CD4-positive, CD25-positive, alpha-beta regulatory T cell (primary cell): Measurements from ENCODE around the gene ZNF165. TPM values are rescaled to one million over a fixed set of nuclear protein-coding genes. Genes with fewer than 3 reads are reported as not detected.

Experiments used
- ATAC-seq, 2 donors: fragments of 150-1000 bp; cut with Tn5 transposase; one replicate each; pipeline ENCODE4 v1.10.0; 2021; ENCODE audit warnings: low read depth in 2 of 2, moderate number of reproducible peaks in 2 of 2, moderate library complexity in 1 of 2
- DNase-seq, 3 donors: peaks; one replicate each; pipeline versions ENCODE4 v3.0.0 to v3.0.0-alpha.2; 2012 to 2022; ENCODE audit warnings: mixed read lengths in 1 of 3
- H3K27ac ChIP-seq: one replicate; pipeline ENCODE4 v1.7.0; 2013; ENCODE audit warnings: mild to moderate bottlenecking, low read length; ENCODE audit not compliant: insufficient read depth, poor library complexity, severe bottlenecking
- H3K27me3 ChIP-seq: one replicate; pipeline ENCODE4 v1.7.0; 2013; ENCODE audit warnings: low read length; ENCODE audit not compliant: control insufficient read depth, insufficient read depth
- H3K36me3 ChIP-seq: one replicate; pipeline ENCODE4 v1.7.0; 2013; ENCODE audit warnings: mild to moderate bottlenecking, low read length, moderate library complexity; ENCODE audit not compliant: control insufficient read depth, insufficient read depth
- H3K4me1 ChIP-seq: 2 replicates; pipeline ENCODE4 v1.7.0; 2013; ENCODE audit warnings: mild to moderate bottlenecking, low read length; ENCODE audit not compliant: insufficient read depth, control insufficient read depth, poor library complexity, severe bottlenecking
- H3K4me3 ChIP-seq: one replicate; pipeline ENCODE4 v1.7.0; 2013; ENCODE audit warnings: low read depth, mild to moderate bottlenecking, low read length, moderate library complexity
- H3K9me3 ChIP-seq, 2 experiments: 1 replicate in 1 of 2; 2 replicates in 1 of 2; pipeline ENCODE4 v1.7.0; 2013; ENCODE audit warnings: low read length in 2 of 2, mild to moderate bottlenecking in 1 of 2, moderate library complexity in 1 of 2; ENCODE audit not compliant: control insufficient read depth in 2 of 2
- H3K27ac Mint-ChIP-seq, 3 donors: one replicate each; pipeline ENCODE4 v1.8.0; 2020 to 2022; ENCODE audit warnings: mild to moderate bottlenecking in 3 of 3, mixed read lengths in 3 of 3, moderate library complexity in 2 of 3
- H3K27me3 Mint-ChIP-seq: one replicate; pipeline ENCODE4 v1.8.0; 2022; ENCODE audit warnings: mild to moderate bottlenecking, mixed read lengths
- H3K36me3 Mint-ChIP-seq: one replicate; pipeline ENCODE4 v1.8.0; 2020; ENCODE audit warnings: mixed read lengths
- H3K4me1 Mint-ChIP-seq, 4 donors: one replicate each; pipeline ENCODE4 v1.8.0; 2020 to 2022; ENCODE audit warnings: mixed read lengths in 4 of 4, mild to moderate bottlenecking in 1 of 4
- H3K4me3 Mint-ChIP-seq, 4 donors: one replicate each; pipeline ENCODE4 v1.8.0; 2020 to 2022; ENCODE audit warnings: mild to moderate bottlenecking in 4 of 4, mixed read lengths in 4 of 4, moderate library complexity in 3 of 4
- H3K9me3 Mint-ChIP-seq, 7 donors: one replicate each; pipeline ENCODE4 v1.8.0; 2020 to 2022; ENCODE audit warnings: mixed read lengths in 7 of 7, mild to moderate bottlenecking in 3 of 7, moderate library complexity in 2 of 7
- polyA plus RNA-seq, 4 donors: library from polyadenylated mRNA; unstranded; fragments of 300-500 nt; fragmentation: Illumina TruSeq; gene quantifications; one replicate each; pipeline ENCODE4 v1.2.3, GENCODE V29; 2021
- total RNA-seq: library from RNA; stranded (reverse); gene quantifications from one replicate; pipeline ENCODE4 v1.2.3, GENCODE V29; 2022

The ZNF165 gene
- total and polyA plus RNA-seq, 5 donors from 2014 or later: 0.24 to 4.3 (median 0.49) TPM; not detected in 1

GRCh38 chr6:28104392-28105244 is 24.2 kb downstream of the ZNF165 start:
- Mint-ChIP-seq H3K27me3 (peaks cover 36% of the 10 kb centered on the region), H3K27ac (peak overlapping the region; percentile 90 to 96 (median 95)), H3K36me3 (no peaks in the 10 kb centered on the region), H3K4me3 (peak overlapping the region; percentile 90 to 98 (median 91)), H3K4me1 (peaks cover 0 to 14% (median 11%) of the 10 kb centered on the region in 4 donors), H3K9me3 (peaks cover 0 to 7% (median 0%) of the 10 kb centered on the region in 7 donors)
- Histone ChIP-seq H3K4me1 (peaks cover 12% of the 10 kb centered on the region), H3K27me3 (peaks cover 3% of the 10 kb centered on the region), H3K4me3 (peak overlapping the region; percentile 81), H3K9me3 (no peaks in the 10 kb centered on the region), H3K36me3 (no peaks in the 10 kb centered on the region), H3K27ac (peak overlapping the region; percentile 62)
- ATAC-seq (peak; percentile 100), DNase-seq (peak; percentile 67 to 95 (median 82))

GRCh38 chr6:28105245-28105639 is 24.9 kb downstream of the ZNF165 start:
- peak overlapping the region; percentile 62 for H3K27ac ChIP-seq
- Mint-ChIP-seq H3K36me3 (no peaks in the 10 kb centered on the region), H3K4me1 (peaks cover 0 to 14% (median 11%) of the 10 kb centered on the region in 4 donors), H3K27me3 (peaks cover 32% of the 10 kb centered on the region), H3K4me3 (peak overlapping the region; percentile 90 to 98 (median 91)), H3K27ac (peak overlapping the region; percentile 21 to 95 (median 90)), H3K9me3 (peaks cover 0 to 7% (median 0%) of the 10 kb centered on the region in 7 donors)
- H3K36me3 ChIP-seq: no peaks in the 10 kb centered on the region
- ATAC-seq: no peak
- H3K4me1 ChIP-seq: peaks cover 12% of the 10 kb centered on the region
- DNase-seq: no peak
- H3K27me3 ChIP-seq: peaks cover 3% of the 10 kb centered on the region
- H3K4me3 ChIP-seq: peak overlapping the region; percentile 81
- no peaks in the 10 kb centered on the region for H3K9me3 ChIP-seq

- Mint-ChIP-seq H3K27ac (no peak overlapping the region), H3K4me3 (no peak overlapping the region), H3K36me3 (no peaks in the 10 kb centered on the region), H3K4me1 (peaks cover 0 to 14% (median 11%) of the 10 kb centered on the region in 4 donors), H3K9me3 (peaks cover 0 to 4% (median 0%) of the 10 kb centered on the region in 7 donors), H3K27me3 (peaks cover 18% of the 10 kb centered on the region)
- Histone ChIP-seq H3K4me1 (peaks cover 12% of the 10 kb centered on the region), H3K9me3 (no peaks in the 10 kb centered on the region), H3K27me3 (peaks cover 3% of the 10 kb centered on the region), H3K36me3 (no peaks in the 10 kb centered on the region), H3K4me3 (no peak overlapping the region), H3K27ac (no peak overlapping the region)
- DNase-seq: no peak
- no peak for ATAC-seq
Observed at GRCh38 chr6:28107506-28107905, 27.1 kb downstream of the ZNF165 start.

- DNase-seq (no peak), ATAC-seq (no peak)
- peaks cover 0 to 2% (median 0%) of the 10 kb centered on the region in 7 donors for H3K9me3 Mint-ChIP-seq
- peaks cover 24% of the 10 kb centered on the region for H3K36me3 Mint-ChIP-seq
- peaks cover 0 to 4% (median 0%) of the 10 kb centered on the region in 4 donors for H3K4me1 Mint-ChIP-seq
- H3K4me3 Mint-ChIP-seq: no peak overlapping the region
- no peak overlapping the region for H3K4me3 ChIP-seq
- no peak overlapping the region for H3K27ac ChIP-seq
- no peaks in the 10 kb centered on the region for H3K4me1 ChIP-seq
- peaks cover 13% of the 10 kb centered on the region for H3K27me3 Mint-ChIP-seq
- H3K36me3 ChIP-seq: peaks cover 15% of the 10 kb centered on the region
- no peaks in the 10 kb centered on the region for H3K9me3 ChIP-seq
- H3K27me3 ChIP-seq: peaks cover 3% of the 10 kb centered on the region
- H3K27ac Mint-ChIP-seq: no peak overlapping the region
Observed at GRCh38 chr6:28111964-28112363, 31.6 kb downstream of the ZNF165 start.

GRCh38 chr6:28115799-28116198 is 35.4 kb downstream of the ZNF165 start:
- H3K9me3 ChIP-seq: no peaks in the 10 kb centered on the region
- Mint-ChIP-seq H3K9me3 (peaks cover 0 to 1% (median 0%) of the 10 kb centered on the region in 7 donors), H3K4me3 (no peak overlapping the region), H3K27ac (no peak overlapping the region), H3K36me3 (peaks cover 44% of the 10 kb centered on the region), H3K27me3 (no peaks in the 10 kb centered on the region), H3K4me1 (peaks cover 0 to 4% (median 0%) of the 10 kb centered on the region in 4 donors)
- H3K27ac ChIP-seq: no peak overlapping the region
- no peak for DNase-seq
- H3K4me1 ChIP-seq: no peaks in the 10 kb centered on the region
- no peaks in the 10 kb centered on the region for H3K27me3 ChIP-seq
- ATAC-seq: no peak
- H3K4me3 ChIP-seq: no peak overlapping the region
- peaks cover 38% of the 10 kb centered on the region for H3K36me3 ChIP-seq

GRCh38 chr6:28117386-28118050 is 37.1 kb downstream of the ZNF165 start:
- H3K4me3 ChIP-seq: no peak overlapping the region
- no peak overlapping the region for H3K27ac ChIP-seq
- DNase-seq (no peak), ATAC-seq (no peak)
- no peaks in the 10 kb centered on the region for H3K4me1 ChIP-seq
- H3K4me3 Mint-ChIP-seq: no peak overlapping the region
- H3K4me1 Mint-ChIP-seq: peaks cover 0 to 4% (median 0%) of the 10 kb centered on the region in 4 donors
- H3K27me3 ChIP-seq: no peaks in the 10 kb centered on the region
- H3K9me3 ChIP-seq: no peaks in the 10 kb centered on the region
- H3K27me3 Mint-ChIP-seq: no peaks in the 10 kb centered on the region
- no peak overlapping the region for H3K27ac Mint-ChIP-seq
- peaks cover 49% of the 10 kb centered on the region for H3K36me3 Mint-ChIP-seq
- peaks cover 38% of the 10 kb centered on the region for H3K36me3 ChIP-seq
- peaks cover 0 to 1% (median 0%) of the 10 kb centered on the region in 7 donors for H3K9me3 Mint-ChIP-seq

- no peak overlapping the region for H3K4me3 Mint-ChIP-seq
- H3K27me3 ChIP-seq: no peaks in the 10 kb centered on the region
- no peak overlapping the region for H3K27ac ChIP-seq
- peak overlapping the region in 1 of 3 donors; percentile 48 for H3K27ac Mint-ChIP-seq
- no peak for DNase-seq
- no peaks in the 10 kb centered on the region for H3K4me1 ChIP-seq
- H3K36me3 ChIP-seq: peaks cover 38% of the 10 kb centered on the region
- peaks cover 51% of the 10 kb centered on the region for H3K36me3 Mint-ChIP-seq
- peaks cover 0 to 1% (median 0%) of the 10 kb centered on the region in 7 donors for H3K9me3 Mint-ChIP-seq
- peaks cover 0 to 6% (median 3%) of the 10 kb centered on the region in 4 donors for H3K4me1 Mint-ChIP-seq
- ATAC-seq: no peak
- no peaks in the 10 kb centered on the region for H3K9me3 ChIP-seq
- no peaks in the 10 kb centered on the region for H3K27me3 Mint-ChIP-seq
- H3K4me3 ChIP-seq: no peak overlapping the region
Observed at GRCh38 chr6:28118217-28118616, 37.8 kb downstream of the ZNF165 start.
